Gastroesophageal sphincter (tissue), 3 donors: ENCODE results near the gene ST6GALNAC1.

Experiments used
- EP300 ChIP-seq: sonication (generic); formaldehyde crosslinking; IDR thresholded peaks from one replicate; pipeline ENCODE4 v1.6.1; 2017; ENCODE audit warnings: antibody characterized with exemption, mild to moderate bottlenecking
- POLR2A ChIP-seq, 2 donors: fragments of 450-650 bp; IDR thresholded peaks; one replicate each; pipeline ENCODE4 v1.6.1; 2017; ENCODE audit warnings: antibody characterized with exemption in 2 of 2, mild to moderate bottlenecking in 2 of 2, moderate library complexity in 1 of 2
- POLR2AphosphoS5 ChIP-seq: sonication (generic); formaldehyde crosslinking; IDR thresholded peaks from one replicate; pipeline ENCODE4 v1.6.1; 2017; ENCODE audit warnings: antibody characterized with exemption
- TF ChIP-seq, protein P1 (sequence below), 4 experiments: fragments of 200-600 bp in 2 of 4; fragments of 450-650 bp in 2 of 4; sonication (generic) in 1 of 4; IDR thresholded peaks; one replicate each; pipeline ENCODE4 v1.5.1; 2017 to 2019; ENCODE audit warnings: antibody characterized with exemption in 4 of 4, mild to moderate bottlenecking in 2 of 4, moderate library complexity in 2 of 4

DNA sequence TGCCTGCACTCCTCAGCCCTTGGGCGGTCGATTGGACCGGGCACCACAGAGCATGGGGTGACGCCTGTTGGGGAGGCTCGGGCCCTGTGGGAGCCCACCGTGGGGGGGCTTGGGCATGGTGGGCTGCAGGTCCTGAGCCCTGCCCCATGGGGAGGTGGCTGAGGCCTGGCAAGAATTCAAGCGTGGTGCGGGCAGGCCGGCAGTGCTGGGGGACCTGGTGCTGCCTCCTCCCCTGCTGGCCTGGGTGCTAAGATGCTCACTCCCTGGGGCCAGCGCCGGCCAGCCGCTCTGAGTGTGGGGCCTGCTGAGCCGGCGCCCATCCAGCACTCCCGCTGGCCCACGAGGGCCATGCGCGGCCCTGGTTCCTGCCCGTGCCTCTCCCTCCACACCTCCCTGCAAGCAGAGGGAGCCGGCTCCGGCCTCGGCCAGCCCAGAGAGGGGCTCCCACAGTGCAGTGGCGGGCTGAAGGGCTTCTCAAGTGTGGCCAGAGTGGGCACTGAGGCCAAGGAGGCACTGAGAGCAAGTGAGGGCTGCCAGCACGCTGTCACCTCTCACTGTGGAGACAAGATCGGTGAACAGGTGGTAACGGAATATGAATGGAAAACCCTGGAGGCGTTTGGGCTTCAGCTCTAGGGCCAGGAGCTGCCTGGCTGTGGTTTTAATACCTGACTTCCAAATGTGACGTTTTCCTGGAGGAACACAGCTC lies 28.5 kb downstream of the ST6GALNAC1 start:
- TF ChIP-seq POLR2AphosphoS5: no peak
- no peak for TF ChIP-seq POLR2A (IDR thresholded peaks at IDR 0.05)
- TF ChIP-seq, protein P1, sequence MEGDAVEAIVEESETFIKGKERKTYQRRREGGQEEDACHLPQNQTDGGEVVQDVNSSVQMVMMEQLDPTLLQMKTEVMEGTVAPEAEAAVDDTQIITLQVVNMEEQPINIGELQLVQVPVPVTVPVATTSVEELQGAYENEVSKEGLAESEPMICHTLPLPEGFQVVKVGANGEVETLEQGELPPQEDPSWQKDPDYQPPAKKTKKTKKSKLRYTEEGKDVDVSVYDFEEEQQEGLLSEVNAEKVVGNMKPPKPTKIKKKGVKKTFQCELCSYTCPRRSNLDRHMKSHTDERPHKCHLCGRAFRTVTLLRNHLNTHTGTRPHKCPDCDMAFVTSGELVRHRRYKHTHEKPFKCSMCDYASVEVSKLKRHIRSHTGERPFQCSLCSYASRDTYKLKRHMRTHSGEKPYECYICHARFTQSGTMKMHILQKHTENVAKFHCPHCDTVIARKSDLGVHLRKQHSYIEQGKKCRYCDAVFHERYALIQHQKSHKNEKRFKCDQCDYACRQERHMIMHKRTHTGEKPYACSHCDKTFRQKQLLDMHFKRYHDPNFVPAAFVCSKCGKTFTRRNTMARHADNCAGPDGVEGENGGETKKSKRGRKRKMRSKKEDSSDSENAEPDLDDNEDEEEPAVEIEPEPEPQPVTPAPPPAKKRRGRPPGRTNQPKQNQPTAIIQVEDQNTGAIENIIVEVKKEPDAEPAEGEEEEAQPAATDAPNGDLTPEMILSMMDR (IDR thresholded peaks at IDR 0.05): no peak
- TF ChIP-seq EP300: no peak
